Measurements from ENCODE around the gene PRIMA1.

Gene PRIMA1

DNA sequence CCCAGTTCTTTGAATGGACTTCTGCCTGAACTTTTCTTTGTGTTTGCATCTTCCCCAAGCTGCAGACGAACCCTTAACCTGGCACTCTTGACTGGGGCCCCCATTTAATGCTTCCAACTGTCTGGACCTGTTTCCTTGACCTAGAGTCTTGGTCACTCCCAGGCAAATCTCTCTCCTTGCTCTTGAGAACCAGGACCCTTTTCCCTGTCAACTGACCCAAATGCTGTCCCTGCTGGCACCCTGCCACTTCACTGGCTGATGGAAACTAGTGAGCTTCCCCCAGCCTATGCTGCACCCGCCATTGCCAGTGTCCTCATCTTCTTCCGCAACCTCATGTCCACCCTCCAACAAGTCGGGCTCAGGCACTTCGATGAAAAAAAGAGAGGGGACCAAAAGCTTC lies 79.5 kb downstream of the PRIMA1 start:
- no peak for DNase-seq

DNA sequence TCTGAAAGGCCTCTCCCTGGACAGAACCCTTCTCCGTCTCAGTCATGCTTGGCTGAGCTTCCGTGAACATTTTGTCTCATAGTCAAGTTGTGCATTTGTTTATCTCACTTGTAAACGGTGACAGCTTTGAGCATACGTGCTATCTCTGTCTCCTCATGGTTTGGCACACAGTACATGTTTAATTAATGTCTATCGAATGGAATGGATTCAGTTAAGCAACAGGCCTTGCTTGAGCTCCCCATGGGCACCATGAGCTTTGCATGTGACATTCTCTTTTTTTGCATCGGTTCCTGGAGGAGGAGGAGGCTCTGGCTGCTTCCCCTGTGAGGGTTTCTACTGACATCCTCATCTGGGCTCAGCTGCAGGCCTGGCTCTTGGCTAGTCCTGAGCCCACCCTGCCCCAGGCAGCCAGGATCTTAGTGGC lies 80.0 kb downstream of the PRIMA1 start:
- no peak for DNase-seq

DNA sequence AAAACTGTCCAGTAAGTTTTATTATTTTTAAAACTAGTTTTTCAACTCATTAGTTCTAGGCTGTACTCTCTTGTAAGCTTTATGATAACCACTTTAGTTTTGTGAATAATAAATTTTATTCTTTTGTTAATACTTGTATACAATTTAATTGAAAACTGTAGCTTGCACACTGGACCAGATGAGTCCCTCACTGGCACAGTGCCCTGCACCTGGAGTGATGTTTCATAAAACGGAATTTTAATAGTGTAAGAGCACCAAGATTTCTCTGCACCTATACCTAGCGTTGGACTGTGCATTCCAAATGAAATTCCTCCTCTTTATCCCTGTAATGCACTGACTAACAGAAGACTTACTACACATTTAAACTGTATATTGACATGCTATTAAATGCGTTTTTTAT lies 80.8 kb downstream of the PRIMA1 start:
- no peak for DNase-seq

DNA sequence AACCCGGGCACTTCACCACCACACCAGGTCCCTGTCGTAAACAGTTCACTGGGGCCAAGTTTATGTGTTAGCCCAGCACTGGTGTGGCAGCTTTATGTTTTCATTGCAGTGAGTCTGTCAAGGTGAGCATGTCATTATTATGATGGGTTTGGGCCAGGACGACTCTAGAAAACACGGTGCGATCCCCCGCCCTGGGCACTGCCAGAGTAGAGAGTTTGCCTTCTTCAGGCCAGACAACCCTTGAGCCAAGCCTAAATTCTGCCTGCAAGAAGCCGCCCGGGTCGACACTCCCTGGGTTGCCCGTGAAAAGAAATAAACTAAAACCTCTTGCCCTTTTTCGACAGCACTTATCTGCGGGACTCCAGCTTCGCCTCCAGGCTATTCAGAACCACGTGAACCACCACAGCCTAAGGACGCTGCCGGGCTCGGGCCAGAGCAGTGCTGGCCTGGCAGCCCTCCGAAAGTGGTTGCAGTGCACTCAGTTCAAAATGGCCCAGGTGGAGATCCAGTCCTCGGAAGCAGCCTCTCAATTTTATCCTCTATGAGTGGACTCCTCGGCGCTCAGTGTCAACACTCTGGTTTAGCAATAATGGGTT lies 81.8 kb downstream of the PRIMA1 start:
- DNase-seq, result no peak

GRCh38 chr14:93705513-93706156 lies 82.7 kb downstream of the PRIMA1 start:
- no peak for DNase-seq

DNA sequence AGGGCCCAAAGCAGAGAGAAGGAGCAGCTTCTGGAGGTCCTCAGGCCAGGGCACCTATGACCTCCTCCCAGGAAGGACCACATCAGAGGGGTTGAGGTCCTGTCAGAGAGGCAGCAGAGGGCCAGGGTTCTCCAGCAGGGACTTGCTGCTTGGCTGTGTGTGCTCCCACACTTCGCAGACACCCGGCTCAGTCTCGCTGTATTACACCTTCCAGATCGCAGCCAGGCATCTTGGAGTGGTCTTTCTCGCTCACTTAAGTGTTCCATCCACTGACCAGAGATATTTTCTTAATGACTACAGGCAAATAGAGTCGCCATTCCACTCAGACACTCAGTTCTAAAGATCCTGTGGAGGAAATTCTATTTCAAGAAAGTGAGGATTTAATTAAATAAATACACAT lies 84.3 kb downstream of the PRIMA1 start:
- no peak for DNase-seq

- no peak for DNase-seq
Observed at GRCh38 chr14:93702946-93703345, 85.3 kb downstream of the PRIMA1 start.

DNA sequence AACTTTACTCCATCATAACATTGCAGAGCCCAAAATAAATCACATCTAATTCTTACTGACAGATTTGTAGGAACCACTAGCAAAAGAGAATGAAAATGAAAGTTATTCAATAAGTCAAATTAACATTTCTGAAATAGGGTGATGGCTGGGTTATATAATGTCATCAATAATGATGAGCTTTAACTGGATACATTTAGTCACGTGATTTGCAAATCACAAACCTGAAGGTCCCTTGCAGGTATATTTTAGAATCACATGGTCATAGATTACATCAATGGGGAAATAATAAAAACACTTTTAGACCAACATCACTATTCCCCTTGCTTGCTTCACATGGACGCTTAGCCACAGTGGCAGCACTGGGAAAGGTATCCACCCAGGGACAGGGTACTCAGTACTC lies 86.7 kb downstream of the PRIMA1 start:
- DNase-seq, result no peak

- no peak for DNase-seq
Observed at GRCh38 chr14:93700928-93701327, 87.4 kb downstream of the PRIMA1 start.

- no peak for DNase-seq
Observed at GRCh38 chr14:93693914-93694313, 94.4 kb downstream of the PRIMA1 start.

DNA sequence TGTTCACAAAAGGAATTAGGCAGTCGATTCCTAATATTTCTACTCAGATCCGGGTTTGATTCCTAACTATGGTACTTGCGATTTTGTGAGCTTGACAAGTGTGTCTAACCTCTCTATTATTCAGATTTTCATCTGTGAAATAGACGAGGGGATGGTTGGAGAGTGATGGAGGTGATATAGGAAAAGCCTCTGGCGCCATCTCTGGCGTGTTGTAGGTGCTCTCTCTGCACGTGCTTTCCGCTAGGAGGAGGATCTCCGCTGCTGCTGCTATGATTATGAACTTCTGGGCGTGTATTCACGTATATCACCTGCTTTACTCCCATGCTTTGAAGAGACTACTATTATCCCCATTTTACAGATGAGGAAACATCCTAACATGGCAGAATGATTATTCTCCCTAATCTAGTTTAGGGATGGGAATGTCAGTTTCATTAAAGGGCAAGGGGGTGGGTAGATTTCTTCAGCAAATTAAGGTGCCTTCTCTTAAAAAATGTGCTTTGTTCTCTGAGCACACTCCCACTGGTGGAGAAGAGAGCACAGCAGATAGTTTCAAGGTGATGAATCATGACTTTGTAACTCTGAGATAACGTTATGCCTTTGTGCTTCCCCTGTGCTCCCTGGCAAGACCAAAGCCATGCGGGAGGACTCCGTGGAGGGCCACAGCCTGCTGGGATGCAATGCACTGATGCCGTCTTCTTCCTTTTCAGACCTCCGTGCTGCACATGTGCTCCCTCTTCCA lies 97.1 kb downstream of the PRIMA1 start:
- no peak for DNase-seq

GRCh38 chr14:93690146-93690545 lies 98.1 kb downstream of the PRIMA1 start:
- no peak for DNase-seq

- no peak for DNase-seq
Observed at GRCh38 chr14:93688820-93689219, 99.5 kb downstream of the PRIMA1 start.

- no peak for DNase-seq
Observed at GRCh38 chr14:93688239-93688666, 100.0 kb downstream of the PRIMA1 start.

GRCh38 chr14:93686268-93686667 lies 102.0 kb downstream of the PRIMA1 start:
- DNase-seq, result no peak

- no peak for DNase-seq
Observed at GRCh38 chr14:93685121-93685895, 103.0 kb downstream of the PRIMA1 start.

DNA sequence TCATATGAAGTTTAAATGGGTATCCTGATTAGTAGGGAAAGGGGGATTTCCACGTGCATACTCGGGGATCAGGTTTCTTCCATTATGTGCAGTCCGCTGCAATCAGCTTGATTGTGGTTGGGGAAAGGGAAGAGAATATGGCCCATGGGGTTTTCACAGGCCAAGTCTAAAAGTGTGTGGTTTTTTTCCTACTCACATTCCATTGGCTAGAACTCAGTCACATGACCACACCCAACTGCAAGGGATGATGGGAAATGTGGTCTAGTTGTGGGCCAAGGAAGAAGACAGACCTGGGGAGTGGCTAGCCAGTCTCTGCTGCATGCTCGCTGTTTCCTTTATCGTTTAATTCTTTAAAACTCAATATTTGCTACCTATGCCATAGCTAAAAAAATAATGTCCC lies 105.1 kb downstream of the PRIMA1 start:
- no peak for DNase-seq

DNA sequence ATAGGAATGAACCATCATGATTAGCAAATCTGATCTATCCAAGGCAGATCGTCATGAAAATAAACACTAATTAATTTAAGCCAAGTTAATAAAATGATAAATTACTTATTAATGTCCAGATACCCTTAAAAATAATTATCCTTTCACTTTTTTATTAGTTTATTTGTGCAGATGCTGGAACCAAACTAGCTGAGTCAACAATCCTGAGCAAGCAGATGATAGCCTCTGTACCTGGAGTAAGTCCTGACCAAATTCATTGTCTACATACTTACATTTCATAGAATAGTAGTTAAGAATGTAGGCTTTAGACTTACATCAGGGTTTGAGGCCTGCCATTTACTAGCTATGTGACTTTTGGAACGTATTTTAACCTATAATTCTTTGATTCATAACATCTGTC lies 105.8 kb downstream of the PRIMA1 start:
- no peak for DNase-seq

DNA sequence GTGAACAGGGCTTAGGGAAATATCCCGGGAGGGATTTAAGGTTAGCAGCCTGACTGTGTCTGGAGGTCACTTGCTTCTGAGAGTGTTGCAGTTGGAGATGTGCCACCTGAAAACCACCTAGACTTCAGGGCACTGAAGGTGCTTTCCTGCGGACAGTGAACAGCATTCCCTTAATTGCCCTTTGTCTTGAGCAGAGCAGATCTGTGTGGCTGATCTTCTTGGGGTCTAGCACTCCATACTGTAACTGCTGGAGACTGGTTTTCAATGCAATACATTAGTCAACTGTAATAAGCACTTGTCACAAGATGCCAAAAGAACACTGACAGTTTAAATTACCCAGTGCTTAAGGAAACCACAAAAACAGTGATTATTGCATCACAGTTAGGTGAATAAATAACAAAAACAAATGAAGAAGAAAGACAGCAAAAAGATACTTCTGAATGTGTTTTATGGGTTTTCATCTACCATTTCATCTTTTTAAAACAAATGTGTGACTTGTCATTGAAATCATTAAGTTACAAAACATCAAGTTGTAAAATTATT lies 111.8 kb downstream of the PRIMA1 start:
- DNase-seq, result no peak

- no peak for DNase-seq
Observed at GRCh38 chr14:93675651-93676050, 112.6 kb downstream of the PRIMA1 start.

DNA sequence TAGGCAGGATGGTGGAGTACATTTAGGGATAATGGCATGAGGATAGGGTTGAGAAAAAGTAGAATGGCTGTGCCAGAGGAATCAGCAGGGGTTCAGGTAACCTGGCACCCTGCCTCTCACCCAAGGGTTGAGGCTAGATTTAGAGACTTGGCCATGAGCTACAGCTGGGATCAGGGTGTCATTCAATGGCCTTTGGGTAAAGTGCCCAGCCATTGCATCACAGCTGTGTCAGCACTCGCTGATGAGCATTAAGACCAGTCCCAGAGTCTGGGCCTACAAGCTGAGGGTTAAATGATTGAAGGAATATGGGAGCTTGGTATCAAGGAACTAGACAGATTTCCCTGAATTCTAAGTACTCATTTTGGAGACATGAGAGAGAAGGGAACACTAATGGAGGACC lies 113.9 kb downstream of the PRIMA1 start:
- DNase-seq, result no peak

DNA sequence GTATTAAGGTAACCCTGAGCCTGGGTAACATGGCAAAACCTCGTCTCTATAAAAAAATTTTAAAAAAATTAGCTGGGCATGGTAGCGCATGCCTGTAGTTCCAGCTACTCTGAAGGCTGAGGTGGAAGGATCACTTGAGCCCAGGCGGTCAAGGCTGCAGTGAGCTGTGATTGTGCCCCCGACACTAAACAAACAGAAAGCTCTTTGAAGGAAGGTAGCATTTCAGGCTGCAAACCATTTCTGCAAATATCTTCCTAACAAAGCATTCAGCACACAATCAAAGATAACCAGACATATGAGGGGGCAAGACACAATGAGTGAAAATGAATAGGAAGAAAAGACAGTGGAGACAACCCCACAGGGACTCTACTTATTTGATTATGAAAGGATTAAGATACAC lies 118.7 kb downstream of the PRIMA1 start:
- no peak for DNase-seq
